Karpas-422 (cell line): ENCODE results near the gene MAD1L1. TPM values are rescaled to one million over a fixed set of nuclear protein-coding genes. Genes with fewer than 3 reads are reported as not detected.

Experiments used
- DNase-seq: peaks from one replicate; pipeline ENCODE4 v3.0.0-alpha.2; 2015
- H2AFZ ChIP-seq: fragments of 200-600 bp; sonication (generic); 2 replicates; pipeline ENCODE4 v1.6.1; 2014; ENCODE audit warnings: antibody characterized with exemption, low read length, mixed read lengths
- H3K27ac ChIP-seq: fragments of 200-600 bp; sonication (generic); 2 replicates; pipeline ENCODE4 v1.5.1; 2014; ENCODE audit warnings: mild to moderate bottlenecking, low read length, moderate library complexity
- H3K27me3 ChIP-seq: fragments of 200-600 bp; sonication (generic); 2 replicates; pipeline ENCODE4 v1.6.1; 2014; ENCODE audit warnings: low read length, mixed read lengths
- H3K36me3 ChIP-seq: fragments of 200-600 bp; sonication (generic); 2 replicates; pipeline ENCODE4 v1.6.1; 2014; ENCODE audit warnings: low read length, mixed read lengths; ENCODE audit not compliant: insufficient read depth
- H3K4me1 ChIP-seq: fragments of 200-600 bp; sonication (generic); 2 replicates; pipeline ENCODE4 v1.6.1; 2014; ENCODE audit warnings: mild to moderate bottlenecking, low read length, mixed read lengths
- H3K4me2 ChIP-seq: fragments of 200-600 bp; sonication (generic); 2 replicates; pipeline ENCODE4 v1.6.1; 2014; ENCODE audit warnings: low read length, low read depth, mild to moderate bottlenecking; ENCODE audit not compliant: poor library complexity, severe bottlenecking
- H3K4me3 ChIP-seq: fragments of 200-600 bp; sonication (generic); 2 replicates; pipeline ENCODE4 v1.5.1; 2014; ENCODE audit warnings: mild to moderate bottlenecking, antibody characterized with exemption, low read length, mixed read lengths
- H3K79me2 ChIP-seq: fragments of 200-600 bp; sonication (generic); 2 replicates; pipeline ENCODE4 v1.6.1; 2014; ENCODE audit warnings: mild to moderate bottlenecking, low read length, mixed read lengths
- H3K9ac ChIP-seq: fragments of 200-600 bp; sonication (generic); 2 replicates; pipeline ENCODE4 v1.6.0; 2014; ENCODE audit warnings: low read length
- H3K9me2 ChIP-seq: fragments of 200-600 bp; sonication (generic), shearing (Covaris generic); replicated peaks from 2 replicates; pipeline ENCODE4 v1.6.0; 2014; ENCODE audit warnings: mild to moderate bottlenecking, low read length, moderate library complexity; ENCODE audit not compliant: insufficient read depth
- H3K9me3 ChIP-seq: fragments of 300-700, 200-600 bp; sonication (generic); 2 replicates; pipeline ENCODE4 v1.6.1; 2014; ENCODE audit warnings: low read length, mixed read lengths
- H4K20me1 ChIP-seq: fragments of 200-600 bp; sonication (generic); 2 replicates; pipeline ENCODE4 v1.6.1; 2014; ENCODE audit warnings: mild to moderate bottlenecking, antibody characterized with exemption, low read length, low read depth; ENCODE audit not compliant: insufficient read depth
- total RNA-seq: library from RNA; depleted of rRNA; stranded (reverse); fragments of >200 nt; shearing (Covaris generic); gene quantifications from 2 replicates; pipeline ENCODE4 v1.2.3, GENCODE V29; 2014; ENCODE audit warnings: low replicate concordance

MAD1L1 gene
- total RNA-seq, 1 experiment from 2014 or later = 38.6 TPM

DNA sequence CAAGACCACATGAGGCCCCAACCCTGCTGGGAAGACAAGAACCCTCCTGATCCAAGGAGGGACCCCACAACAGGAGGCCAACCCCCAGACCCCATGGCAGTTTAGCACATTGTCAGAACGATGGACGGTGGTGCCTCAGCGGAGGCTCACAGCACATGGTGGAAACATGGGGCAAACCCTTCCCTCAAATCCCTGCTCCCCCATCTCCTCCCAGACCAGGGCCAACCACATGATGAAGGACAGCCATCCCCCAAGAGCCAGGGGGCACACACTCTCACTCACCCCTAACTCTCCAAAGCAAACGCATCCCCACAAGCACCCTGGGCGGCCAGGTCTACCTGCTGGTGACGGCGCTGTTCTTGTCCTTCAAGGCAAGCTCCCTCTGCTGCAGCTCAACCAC lies 83.9 kb downstream of the MAD1L1 start:
- Histone ChIP-seq H2AFZ (no peak overlapping the region), H3K27me3 (no peaks in the 10 kb centered on the region), H4K20me1 (no peaks in the 10 kb centered on the region), H3K4me2 (no peak overlapping the region), H3K4me1 (peaks cover 5% of the 10 kb centered on the region), H3K9me2 (no peaks in the 10 kb centered on the region), H3K9me3 (no peaks in the 10 kb centered on the region), H3K79me2 (peaks cover 12% of the 10 kb centered on the region; the same call in 1 of the 2 replicates), H3K27ac (no peak overlapping the region), H3K9ac (no peak overlapping the region), H3K4me3 (no peak overlapping the region), H3K36me3 (0 out of 2 replicates have a peak, but pooled peaks cover 2% of the 10 kb centered on the region)
- no peak for DNase-seq

- H4K20me1 ChIP-seq = no peaks in the 10 kb centered on the region
- 0 out of 2 replicates have a peak, but pooled peaks cover 2% of the 10 kb centered on the region for H3K36me3 ChIP-seq
- H3K4me1 ChIP-seq = no peaks in the 10 kb centered on the region
- peaks cover 6% of the 10 kb centered on the region; the same call in 1 of the 2 replicates for H3K79me2 ChIP-seq
- H3K4me3 ChIP-seq = no peak overlapping the region
- no peak overlapping the region for H3K27ac ChIP-seq
- H3K27me3 ChIP-seq = no peaks in the 10 kb centered on the region
- H3K9me2 ChIP-seq = no peaks in the 10 kb centered on the region
- H3K9ac ChIP-seq = no peak overlapping the region
- H2AFZ ChIP-seq = no peak overlapping the region
- no peak overlapping the region for H3K4me2 ChIP-seq
- no peak for DNase-seq
- H3K9me3 ChIP-seq = no peaks in the 10 kb centered on the region
These were observed 84.6 kb downstream of the MAD1L1 start for GRCh38 chr7:2148189-2148588.

- Histone ChIP-seq H3K4me1 (peaks cover 3% of the 10 kb centered on the region), H3K9me2 (no peaks in the 10 kb centered on the region), H3K79me2 (no peaks in the 10 kb centered on the region), H3K9ac (no peak overlapping the region), H3K27ac (no peak overlapping the region), H3K27me3 (no peaks in the 10 kb centered on the region), H3K36me3 (0 out of 2 replicates have a peak, but pooled peaks cover 2% of the 10 kb centered on the region), H4K20me1 (no peaks in the 10 kb centered on the region), H3K4me2 (no peak overlapping the region), H3K9me3 (no peaks in the 10 kb centered on the region), H2AFZ (no peak overlapping the region), H3K4me3 (no peak overlapping the region)
- DNase-seq = no peak
These were observed 85.9 kb downstream of the MAD1L1 start for GRCh38 chr7:2146676-2147472.

- H3K9me3 ChIP-seq = no peaks in the 10 kb centered on the region
- no peaks in the 10 kb centered on the region for H3K9me2 ChIP-seq
- no peaks in the 10 kb centered on the region for H3K27me3 ChIP-seq
- DNase-seq = no peak
- no peak overlapping the region for H3K9ac ChIP-seq
- H3K4me1 ChIP-seq = peaks cover 12% of the 10 kb centered on the region
- H3K4me3 ChIP-seq = no peak overlapping the region
- 0 out of 2 replicates have a peak, but pooled peaks cover 2% of the 10 kb centered on the region for H3K36me3 ChIP-seq
- no peaks in the 10 kb centered on the region for H4K20me1 ChIP-seq
- no peaks in the 10 kb centered on the region for H3K79me2 ChIP-seq
- no peak overlapping the region for H3K27ac ChIP-seq
- no peak overlapping the region for H3K4me2 ChIP-seq
- no peak overlapping the region for H2AFZ ChIP-seq
These were observed 86.7 kb downstream of the MAD1L1 start for GRCh38 chr7:2145835-2146580.

DNA sequence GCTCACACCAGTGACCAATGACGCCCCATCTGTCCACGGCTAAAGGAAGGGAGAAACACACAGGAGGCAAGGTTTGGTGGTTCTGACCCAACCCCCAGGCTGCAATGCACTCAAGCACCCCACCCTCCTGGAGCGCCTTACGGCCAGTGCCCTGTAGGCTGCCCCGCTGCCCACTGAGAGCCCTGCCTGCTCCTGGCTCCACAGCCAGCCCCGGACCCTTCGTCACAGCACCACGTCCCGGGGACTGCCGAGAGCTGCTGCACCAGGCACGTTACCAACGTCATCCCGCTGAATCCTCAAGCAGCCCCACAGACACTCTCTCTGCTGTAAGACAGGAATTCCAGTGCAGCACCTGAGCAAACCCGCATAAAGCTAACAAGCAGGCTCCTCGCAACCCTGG lies 87.8 kb downstream of the MAD1L1 start:
- no peaks in the 10 kb centered on the region for H3K79me2 ChIP-seq
- H3K9me2 ChIP-seq = no peaks in the 10 kb centered on the region
- 0 out of 2 replicates have a peak, but pooled peaks cover 2% of the 10 kb centered on the region for H3K36me3 ChIP-seq
- peaks cover 17% of the 10 kb centered on the region for H3K4me1 ChIP-seq
- no peak overlapping the region for H3K4me2 ChIP-seq
- no peak for DNase-seq
- no peak overlapping the region for H3K4me3 ChIP-seq
- no peaks in the 10 kb centered on the region for H3K9me3 ChIP-seq
- H2AFZ ChIP-seq = no peak overlapping the region
- H3K27ac ChIP-seq = no peak overlapping the region
- no peaks in the 10 kb centered on the region for H3K27me3 ChIP-seq
- H3K9ac ChIP-seq = no peak overlapping the region
- no peaks in the 10 kb centered on the region for H4K20me1 ChIP-seq

DNA sequence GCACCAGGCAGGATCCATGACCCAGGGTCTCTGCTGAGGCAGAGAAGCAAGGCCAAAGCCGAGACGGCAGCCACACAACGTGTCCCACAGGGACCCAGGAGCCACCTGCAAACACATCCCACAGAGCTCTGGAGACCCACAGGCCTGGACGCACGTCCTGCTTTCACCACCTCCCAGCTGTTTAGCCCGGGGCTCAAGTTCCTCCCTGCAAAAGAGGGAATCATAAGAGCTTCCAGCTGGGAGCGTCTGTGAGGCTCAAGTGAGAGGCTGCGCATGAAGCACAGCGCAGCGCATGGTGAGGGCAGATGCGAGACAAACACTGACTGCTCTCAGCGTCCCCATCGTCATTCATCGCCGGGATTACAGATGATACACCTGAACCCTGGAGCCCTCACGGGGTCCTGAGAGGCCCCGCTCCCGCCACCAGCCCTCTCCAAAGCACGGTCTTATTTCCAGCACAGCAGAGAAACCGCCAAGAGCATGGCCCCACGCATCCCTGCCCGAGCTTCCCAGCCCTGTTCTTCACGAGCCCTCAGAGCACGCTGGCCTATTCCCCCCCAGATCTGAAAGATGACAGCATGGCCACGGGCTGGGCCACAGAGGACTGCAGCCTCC lies 88.7 kb downstream of the MAD1L1 start:
- peaks cover 17% of the 10 kb centered on the region for H3K4me1 ChIP-seq
- no peak for DNase-seq
- H3K36me3 ChIP-seq = 0 out of 2 replicates have a peak, but pooled peaks cover 2% of the 10 kb centered on the region
- no peak overlapping the region for H2AFZ ChIP-seq
- H3K4me2 ChIP-seq = no peak overlapping the region
- no peaks in the 10 kb centered on the region for H4K20me1 ChIP-seq
- no peaks in the 10 kb centered on the region for H3K9me3 ChIP-seq
- no peaks in the 10 kb centered on the region for H3K79me2 ChIP-seq
- no peak overlapping the region for H3K9ac ChIP-seq
- no peak overlapping the region for H3K27ac ChIP-seq
- no peak overlapping the region for H3K4me3 ChIP-seq
- H3K9me2 ChIP-seq = no peaks in the 10 kb centered on the region
- H3K27me3 ChIP-seq = no peaks in the 10 kb centered on the region

- H3K9ac ChIP-seq = no peak overlapping the region
- no peak for DNase-seq
- H3K27ac ChIP-seq = no peak overlapping the region
- H3K9me3 ChIP-seq = no peaks in the 10 kb centered on the region
- H3K27me3 ChIP-seq = no peaks in the 10 kb centered on the region
- H3K4me3 ChIP-seq = no peak overlapping the region
- H3K4me1 ChIP-seq = peaks cover 17% of the 10 kb centered on the region
- H4K20me1 ChIP-seq = no peaks in the 10 kb centered on the region
- no peaks in the 10 kb centered on the region for H3K79me2 ChIP-seq
- H3K9me2 ChIP-seq = no peaks in the 10 kb centered on the region
- no peak overlapping the region for H2AFZ ChIP-seq
- no peak overlapping the region for H3K4me2 ChIP-seq
- 0 out of 2 replicates have a peak, but pooled peaks cover 2% of the 10 kb centered on the region for H3K36me3 ChIP-seq
These were observed 89.3 kb downstream of the MAD1L1 start for GRCh38 chr7:2143450-2143849.

DNA sequence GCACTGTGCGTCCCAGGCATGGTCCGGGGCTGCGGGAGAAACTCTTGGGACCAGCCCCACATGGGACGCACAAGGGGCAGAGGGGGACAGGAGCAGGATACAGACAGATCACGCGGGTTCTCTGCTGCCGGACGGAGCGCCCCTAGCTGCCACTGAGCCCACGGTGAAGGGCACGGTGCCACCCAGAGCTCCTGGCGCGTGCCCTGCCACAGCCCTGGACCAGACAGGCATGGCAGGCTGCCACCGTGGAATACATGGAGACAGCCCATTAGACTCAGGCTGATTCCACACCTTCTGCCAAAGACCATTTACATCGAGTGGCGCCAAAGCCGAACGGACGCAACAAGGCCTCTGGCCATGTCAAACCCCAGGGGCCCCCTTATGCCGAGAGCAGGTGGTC lies 90.4 kb downstream of the MAD1L1 start:
- H3K36me3 ChIP-seq = 0 out of 2 replicates have a peak, but pooled peaks cover 2% of the 10 kb centered on the region
- H3K27ac ChIP-seq = no peak overlapping the region
- no peak overlapping the region for H3K4me3 ChIP-seq
- no peak for DNase-seq
- H3K4me2 ChIP-seq = no peak overlapping the region
- no peaks in the 10 kb centered on the region for H4K20me1 ChIP-seq
- H3K9me2 ChIP-seq = no peaks in the 10 kb centered on the region
- H3K9ac ChIP-seq = no peak overlapping the region
- peaks cover 17% of the 10 kb centered on the region for H3K4me1 ChIP-seq
- no peaks in the 10 kb centered on the region for H3K9me3 ChIP-seq
- H3K79me2 ChIP-seq = no peaks in the 10 kb centered on the region
- H2AFZ ChIP-seq = no peak overlapping the region
- no peaks in the 10 kb centered on the region for H3K27me3 ChIP-seq
